Prostate gland (tissue), 2 donors: ENCODE data around the gene PHYH.

Experiments
- POLR2AphosphoS5 ChIP-seq: sonication (generic); formaldehyde crosslinking; IDR thresholded peaks from one replicate; pipeline ENCODE4 v1.6.1; 2017; ENCODE audit warnings: antibody characterized with exemption
- TF ChIP-seq, protein P1 (sequence below), 4 experiments: fragments of 200-600 bp in 2 of 4; fragments of 450-650 bp in 2 of 4; sonication (generic) in 2 of 4; IDR thresholded peaks; 1 replicate in 3 of 4; 2 replicates in 1 of 4; pipeline ENCODE4 v1.5.1; 2016 to 2019; ENCODE audit warnings: antibody characterized with exemption in 4 of 4, mild to moderate bottlenecking in 2 of 4, moderate library complexity in 2 of 4

DNA sequence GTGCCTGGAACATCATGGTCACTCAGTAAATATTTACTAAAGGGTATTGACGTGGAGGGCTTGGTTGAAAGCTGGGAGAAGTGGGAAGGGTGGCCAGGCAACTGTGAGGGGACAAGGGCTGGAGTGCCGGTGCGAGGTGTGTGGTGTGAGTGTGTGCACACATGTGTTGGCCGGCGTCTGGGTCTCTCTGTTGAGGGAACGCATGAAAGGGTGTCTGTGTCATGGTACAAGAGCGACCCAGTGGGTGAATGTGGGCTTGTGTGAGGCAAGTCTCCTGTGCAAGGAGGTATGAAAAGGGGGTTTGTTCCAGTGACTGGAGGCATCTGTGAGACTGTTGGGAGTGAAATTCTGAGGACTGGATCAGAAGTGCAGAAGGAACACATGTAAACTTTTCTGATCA, 36.3 kb downstream of the PHYH start:
- TF ChIP-seq, protein P1, sequence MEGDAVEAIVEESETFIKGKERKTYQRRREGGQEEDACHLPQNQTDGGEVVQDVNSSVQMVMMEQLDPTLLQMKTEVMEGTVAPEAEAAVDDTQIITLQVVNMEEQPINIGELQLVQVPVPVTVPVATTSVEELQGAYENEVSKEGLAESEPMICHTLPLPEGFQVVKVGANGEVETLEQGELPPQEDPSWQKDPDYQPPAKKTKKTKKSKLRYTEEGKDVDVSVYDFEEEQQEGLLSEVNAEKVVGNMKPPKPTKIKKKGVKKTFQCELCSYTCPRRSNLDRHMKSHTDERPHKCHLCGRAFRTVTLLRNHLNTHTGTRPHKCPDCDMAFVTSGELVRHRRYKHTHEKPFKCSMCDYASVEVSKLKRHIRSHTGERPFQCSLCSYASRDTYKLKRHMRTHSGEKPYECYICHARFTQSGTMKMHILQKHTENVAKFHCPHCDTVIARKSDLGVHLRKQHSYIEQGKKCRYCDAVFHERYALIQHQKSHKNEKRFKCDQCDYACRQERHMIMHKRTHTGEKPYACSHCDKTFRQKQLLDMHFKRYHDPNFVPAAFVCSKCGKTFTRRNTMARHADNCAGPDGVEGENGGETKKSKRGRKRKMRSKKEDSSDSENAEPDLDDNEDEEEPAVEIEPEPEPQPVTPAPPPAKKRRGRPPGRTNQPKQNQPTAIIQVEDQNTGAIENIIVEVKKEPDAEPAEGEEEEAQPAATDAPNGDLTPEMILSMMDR (IDR thresholded peaks at IDR 0.05): no peak
- no peak for TF ChIP-seq POLR2AphosphoS5
